Pancreas (tissue), 10 donors: Measurements from ENCODE around the gene FBXO5. TPM values are rescaled to one million over a fixed set of nuclear protein-coding genes. Genes with fewer than 3 reads are reported as not detected.
"Not testable (repeated sequence)": the region's sequence is repeated elsewhere in the genome, so short reads cannot be mapped to it uniquely, and the experiment has no call there.

Experiments
- ATAC-seq, 4 donors: fragments of 200-7000 bp; cut with Tn5 transposase; one replicate each; pipeline versions ENCODE4 v1.8.0 to v1.9.1; 2020; ENCODE audit warnings: mild to moderate bottlenecking in 4 of 4, moderate library complexity in 4 of 4
- DNase-seq, 6 donors: peaks; one replicate each; pipeline ENCODE4 v3.0.0-alpha.2; 2020
- FAIRE-seq: peaks from 2 replicates; lab custom pipeline; 2012; peaks lifted over from hg19 to GRCh38; lab: Jason Lieb, UNC
- H3K27ac ChIP-seq, 4 donors: fragments of 200-600 bp; sonication (generic); 1 replicate in 3 of 4; 2 replicates in 1 of 4; pipeline versions ENCODE4 v1.5.0 to v1.8.0; 2020
- H3K27me3 ChIP-seq, 4 donors: fragments of 200-600 bp; one replicate each; pipeline ENCODE4 v1.8.0; 2021
- H3K36me3 ChIP-seq, 3 donors: fragments of 200-600 bp; sonication (generic) in 1 of 3; one replicate each; pipeline versions ENCODE4 v1.5.0 to v1.8.0; 2020 to 2021
- H3K4me1 ChIP-seq, 3 donors: fragments of 200-600 bp; one replicate each; pipeline ENCODE4 v1.8.0; 2021
- H3K4me3 ChIP-seq, 4 donors: fragments of 200-600 bp; sonication (generic) in 2 of 4; one replicate each; pipeline versions ENCODE4 v1.5.0 to v1.8.0; 2020 to 2021
- H3K9me3 ChIP-seq, 4 donors: fragments of 200-600 bp; one replicate each; pipeline ENCODE4 v1.8.0; 2021
- CTCF ChIP-seq, 4 donors: fragments of 200-600 bp; sonication (generic) in 3 of 4; IDR thresholded peaks; one replicate each; pipeline versions ENCODE4 v1.5.0 to v1.8.0; 2021; ENCODE audit warnings: antibody characterized with exemption in 4 of 4
- WGBS, 2 donors: extraction: QIAGEN DNeasy Blood & Tissue Kit; methylation state at CpG; one replicate each; pipeline ENCODE4 v1.1.7; 2013; 5-methylcytosine and 5-hydroxymethylcytosine counted together
- intact Hi-C, 3 donors: fragments of 100-400 bp; cut with DNase I; formaldehyde crosslinking; loops; one replicate each; pipeline versions ENCODE4 v1.11.1 to v1.14.2; 2022
- polyA plus RNA-seq, 2 donors: library from polyadenylated mRNA; stranded (reverse); fragments of 200-250 nt; gene quantifications; one replicate each; pipeline ENCODE4 v1.2.3, GENCODE V29; 2013
- total RNA-seq, 6 donors: library from RNA; stranded (reverse); fragmentation: NEBNext Ultra II Directional in 4 of 6; extraction: Animal tissue kit (Norgen Biotek cat#: 25700) in 4 of 6; gene quantifications; one replicate each; pipeline versions ENCODE4 v1.2.1 to v1.2.4, GENCODE V29; 2021 to 2023
- donor health status: healthy with polysubstance abuse.
- donor health status: DM: no; HTN: no; CAD: no; lungs with moderate emphysema.
- donor health status: DM: no; HTN: no; CAD: no.
- donor health status: control.
- donor health status: control.
- donor health status: Bipolar disorder and iron deficiency.
- donor health status: DM: yes; HTN: yes; CAD: no.
- donor health status: DM: no; HTN: no; CAD: no.
- donor health status: DM: no; HTN: no; CAD: no.
- donor health status: DM: yes; HTN: yes; CAD: no.

FBXO5 gene
- total and polyA plus RNA-seq, 8 donors: 0.57 to 3.2 (median 1.5) TPM

- DNase-seq (no peak), FAIRE-seq (no peak), ATAC-seq (no peak)
- TF ChIP-seq CTCF (IDR thresholded peaks at IDR 0.05): no peak
- Histone ChIP-seq H3K4me1 (no peaks in the 10 kb centered on the region), H3K4me3 (no peak overlapping the region), H3K27me3 (no peaks in the 10 kb centered on the region), H3K27ac (no peak overlapping the region), H3K9me3 (no peaks in the 10 kb centered on the region), H3K36me3 (peaks cover 4 to 17% (median 6%) of the 10 kb centered on the region in 3 donors)
- intact Hi-C loops: no loop called here
Observed at GRCh38 chr6:152993847-152994246, 11.0 kb upstream of the FBXO5 start.

GRCh38 chr6:152993431-152993830, 10.6 kb upstream of the FBXO5 start:
- Histone ChIP-seq H3K9me3 (no peaks in the 10 kb centered on the region), H3K27me3 (no peaks in the 10 kb centered on the region), H3K36me3 (peaks cover 4 to 17% (median 6%) of the 10 kb centered on the region in 3 donors), H3K27ac (no peak overlapping the region), H3K4me3 (no peak overlapping the region), H3K4me1 (no peaks in the 10 kb centered on the region)
- ATAC-seq: no peak
- intact Hi-C loops: no loop called here
- FAIRE-seq: no peak
- no peak for DNase-seq
- no peak for TF ChIP-seq CTCF (IDR thresholded peaks at IDR 0.05)

DNA sequence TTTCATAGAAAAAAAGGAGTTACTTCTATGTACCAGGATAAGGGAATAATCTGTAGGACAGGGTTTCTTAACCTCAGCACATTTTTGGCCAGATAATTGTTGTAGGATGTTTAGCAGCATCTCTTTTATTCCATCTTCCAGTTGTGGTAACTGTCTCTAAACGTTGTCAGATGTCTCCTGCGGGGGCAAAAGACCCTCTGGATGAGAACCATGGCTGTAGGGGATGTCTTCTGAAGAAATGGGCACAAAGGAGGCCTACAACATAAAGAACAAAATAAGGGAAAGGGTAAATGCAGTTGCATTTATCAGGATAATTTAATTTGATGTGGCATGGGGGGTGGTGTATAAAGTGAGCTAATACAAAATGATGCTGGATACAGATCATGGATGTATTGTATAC, 4.1 kb upstream of the FBXO5 start:
- ATAC-seq: no peak
- no peak for DNase-seq
- no peak overlapping the region for H3K27ac ChIP-seq
- no peak overlapping the region for H3K4me3 ChIP-seq
- peaks cover 3 to 12% (median 11%) of the 10 kb centered on the region in 3 donors for H3K4me1 ChIP-seq
- intact Hi-C loops: no loop called here
- TF ChIP-seq CTCF (IDR thresholded peaks at IDR 0.05): no peak
- H3K36me3 ChIP-seq: peaks cover 0 to 11% (median 0%) of the 10 kb centered on the region in 3 donors
- H3K27me3 ChIP-seq: no peaks in the 10 kb centered on the region
- 79 to 86% methylated on average over 2 of the region's 2 CpGs for WGBS, 2 donors
- FAIRE-seq: no peak
- H3K9me3 ChIP-seq: no peaks in the 10 kb centered on the region

DNA sequence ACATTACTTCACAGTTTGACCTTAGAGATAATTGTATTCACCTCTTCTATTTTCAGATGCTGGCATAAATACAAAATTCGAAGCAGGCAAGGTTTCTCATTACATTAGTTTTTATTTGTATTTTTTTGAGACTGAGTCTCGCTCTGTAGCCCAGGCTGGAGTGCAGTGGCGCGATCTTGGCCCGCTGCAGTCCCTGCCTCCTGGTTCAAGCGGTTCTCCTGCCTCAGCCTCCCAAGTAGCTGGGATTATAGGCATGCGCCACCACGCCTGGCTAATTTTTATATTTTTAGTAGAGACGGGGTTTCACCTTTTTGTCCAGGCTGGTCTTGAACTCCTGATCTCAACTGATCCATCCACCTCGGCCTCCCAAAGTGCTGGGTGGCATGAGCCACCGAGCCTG, 2.5 kb upstream of the FBXO5 start:
- intact Hi-C loops, ATAC-seq, DNase-seq, H3K9me3 ChIP-seq, H3K27me3 ChIP-seq, FAIRE-seq, H3K36me3 ChIP-seq, H3K27ac ChIP-seq, H3K4me3 ChIP-seq: not testable (repeated sequence)
- H3K4me1 ChIP-seq: peaks cover 8 to 16% (median 11%) of the 10 kb centered on the region in 3 donors
- WGBS, 2 donors: 87% methylated on average over 11 of the region's 11 CpGs

- no peak for FAIRE-seq
- Histone ChIP-seq H3K27ac (peak overlapping the region in 1 of 4 donors; percentile 89), H3K27me3 (no peaks in the 10 kb centered on the region), H3K36me3 (no peaks in the 10 kb centered on the region), H3K4me3 (peak overlapping the region in 2 of 4 donors; percentile 58 to 93), H3K9me3 (no peaks in the 10 kb centered on the region), H3K4me1 (peaks cover 8 to 16% (median 11%) of the 10 kb centered on the region in 3 donors)
- 13 to 16% methylated on average over 7 of the region's 7 CpGs for WGBS, 2 donors
- no peak for ATAC-seq
- intact Hi-C loops: no loop called here
- TF ChIP-seq CTCF (IDR thresholded peaks at IDR 0.05): no peak
- no peak for DNase-seq
Observed at GRCh38 chr6:152984513-152984872, 1.7 kb upstream of the FBXO5 start.
